HCT116 (cell line): ENCODE measurements around the gene HPGDS. TPM values are rescaled to one million over a fixed set of nuclear protein-coding genes. Genes with fewer than 3 reads are reported as not detected.

ENCODE experiments used
- ATAC-seq: fragments of 200-7000 bp; cut with Tn5 transposase; 2 replicates; pipeline ENCODE4 v1.9.1; 2020; ENCODE audit warnings: mild to moderate bottlenecking, moderate library complexity
- BruUV-seq: library from RNA; stranded (reverse); fragments of 400-500 nt; replicated peaks from 2 replicates; lab custom pipeline; 2021; lab: Mats Ljungman, UMichigan
- CTCF ChIA-PET: fragments of 300-600 bp; sonication (Branson Sonifier 250); formaldehyde crosslinking; loops from one replicate; lab custom pipeline; 2021; ENCODE audit warnings: antibody characterized with exemption; lab: Charles Lee
- POLR2A ChIA-PET: fragments of 300-600, 350-600 bp; sonication (Branson Sonifier 250); formaldehyde crosslinking; loops from one replicate; lab custom pipeline; 2021; ENCODE audit warnings: antibody characterized with exemption; lab: Charles Lee
- RAD21 ChIA-PET, 2 experiments: fragments of 300-600 bp; sonication (Branson Sonifier 250); formaldehyde crosslinking; loops; one replicate each; lab custom pipeline; 2023; ENCODE audit warnings: low total read pairs in 2 of 2; ENCODE audit not compliant: uncharacterized antibody in 2 of 2, unreplicated experiment in 2 of 2, low non-redundant PET in 1 of 2; lab: Charles Lee
- DNase-seq: peaks from one replicate; pipeline ENCODE4 v3.0.0-alpha.2; 2010; ENCODE audit warnings: low read depth, low spot score
- H2AFZ ChIP-seq: fragments of 200-600 bp; shearing (Covaris generic), sonication (generic); 2 replicates; pipeline ENCODE4 v1.6.1; 2017; ENCODE audit warnings: low read depth, mixed run types, mixed read lengths, antibody characterized with exemption, low read length; ENCODE audit not compliant: poor library complexity, severe bottlenecking
- H3K27ac ChIP-seq: 2 replicates; pipeline ENCODE4 v1.5.1; 2012; ENCODE audit warnings: low read depth, low read length
- H3K27me3 ChIP-seq: fragments of 200-600 bp; sonication (generic); 2 replicates; pipeline ENCODE4 v1.6.1; 2016; ENCODE audit warnings: mixed run types, low read length, mixed read lengths; ENCODE audit not compliant: insufficient read depth
- H3K36me3 ChIP-seq, 2 experiments: fragments of 200-500 bp in 1 of 2; fragments of 200-600 bp in 1 of 2; sonication (Bioruptor generic) in 1 of 2; sonication (generic) in 1 of 2; 2 replicates each; pipeline versions ENCODE4 v1.5.1 to v1.6.1; 2014 to 2016; ENCODE audit warnings: low read length in 2 of 2, inconsistent platforms in 1 of 2, mixed read lengths in 1 of 2, mixed run types in 1 of 2; ENCODE audit not compliant: insufficient read depth in 2 of 2, control insufficient read depth in 1 of 2
- H3K4me1 ChIP-seq, 2 experiments: fragments of 200-600 bp in 1 of 2; sonication (generic) in 1 of 2; 2 replicates each; pipeline versions ENCODE4 v1.5.1 to v1.6.1; 2012 to 2017; ENCODE audit warnings: low read length in 2 of 2, inconsistent platforms in 1 of 2, mild to moderate bottlenecking in 1 of 2, mixed read lengths in 1 of 2, mixed run types in 1 of 2, moderate library complexity in 1 of 2; ENCODE audit not compliant: insufficient read depth in 2 of 2, control insufficient read depth in 1 of 2
- H3K4me2 ChIP-seq: fragments of 200-600 bp; sonication (generic); 2 replicates; pipeline ENCODE4 v1.6.1; 2017; ENCODE audit warnings: mixed run types, low read length, mixed read lengths
- H3K4me3 ChIP-seq, 2 experiments: fragments of 200-600 bp in 1 of 2; sonication (generic) in 1 of 2; replicated peaks in 1 of 2; 2 replicates each; pipeline ENCODE4 v1.5.1; 2011 to 2016; ENCODE audit warnings: low read length in 2 of 2, control low read depth in 1 of 2, low read depth in 1 of 2, mild to moderate bottlenecking in 1 of 2, mixed read lengths in 1 of 2, mixed run types in 1 of 2
- H3K79me2 ChIP-seq: fragments of 200-600 bp; sonication (generic); 2 replicates; pipeline ENCODE4 v1.6.1; 2017; ENCODE audit warnings: mild to moderate bottlenecking, mixed run types, low read length, moderate library complexity, mixed read lengths; ENCODE audit not compliant: insufficient read depth
- H3K9ac ChIP-seq: fragments of 200-600 bp; sonication (generic); 2 replicates; pipeline ENCODE4 v1.6.1; 2016; ENCODE audit warnings: low read length, mixed read lengths
- H3K9me2 ChIP-seq: fragments of 200-600 bp; sonication (generic), shearing (Covaris generic); 2 replicates; pipeline ENCODE4 v1.6.1; 2017; ENCODE audit warnings: mixed run types, mild to moderate bottlenecking, moderate library complexity; ENCODE audit not compliant: insufficient read depth
- H3K9me3 ChIP-seq, 2 experiments: fragments of 200-500 bp in 1 of 2; fragments of 200-600 bp in 1 of 2; sonication (Bioruptor generic) in 1 of 2; sonication (generic) in 1 of 2; 2 replicates each; pipeline ENCODE4 v1.6.1; 2014 to 2017; ENCODE audit warnings: low read length in 2 of 2, mixed read lengths in 2 of 2, inconsistent platforms in 1 of 2, low read depth in 1 of 2, mild to moderate bottlenecking in 1 of 2, mixed run types in 1 of 2, moderate library complexity in 1 of 2; ENCODE audit not compliant: control insufficient read depth in 1 of 2, insufficient read depth in 1 of 2
- H4K20me1 ChIP-seq: fragments of 200-600 bp; sonication (generic), shearing (Covaris generic); 2 replicates; pipeline ENCODE4 v1.6.1; 2017; ENCODE audit warnings: mixed run types, mild to moderate bottlenecking, moderate library complexity; ENCODE audit not compliant: insufficient read depth
- CTCF ChIP-seq, 3 experiments: fragments of 200-600 bp in 1 of 3; sonication (generic) in 1 of 3; IDR thresholded peaks in 2 of 3; conservative IDR thresholded peaks in 1 of 3; 2 replicates each; pipeline ENCODE4 v1.5.1; 2012 to 2017; ENCODE audit warnings: low read depth in 2 of 3, low read length in 2 of 3, antibody characterized with exemption in 1 of 3, borderline replicate concordance in 1 of 3, control low read depth in 1 of 3, mild to moderate bottlenecking in 1 of 3, mixed read lengths in 1 of 3, mixed run types in 1 of 3, moderate library complexity in 1 of 3; ENCODE audit not compliant: insufficient read depth in 1 of 3
- EGR1 ChIP-seq: IDR thresholded peaks from 2 replicates; pipeline ENCODE4 v1.6.1; 2012; ENCODE audit warnings: low read depth
- EZH2 ChIP-seq: fragments of 200-600 bp; sonication (generic); IDR thresholded peaks from 2 replicates; pipeline ENCODE4 v1.6.1; 2017; ENCODE audit warnings: antibody characterized with exemption, mixed run types
- EZH2phosphoT487 ChIP-seq: fragments of 200-600 bp; IDR thresholded peaks from 2 replicates; pipeline ENCODE4 v1.6.1; 2018; ENCODE audit warnings: antibody characterized with exemption, borderline replicate concordance
- POLR2AphosphoS5 ChIP-seq: IDR thresholded peaks from 2 replicates; pipeline ENCODE4 v1.6.1; 2011; ENCODE audit warnings: mild to moderate bottlenecking, low read depth, low read length, moderate library complexity
- SP1 ChIP-seq: IDR thresholded peaks from 2 replicates; pipeline ENCODE4 v1.6.1; 2012; ENCODE audit warnings: low read depth
- SRF ChIP-seq: IDR thresholded peaks from 2 replicates; pipeline ENCODE4 v1.6.1; 2012; ENCODE audit warnings: low read depth
- YY1 ChIP-seq: IDR thresholded peaks from 2 replicates; pipeline ENCODE4 v1.6.1; 2011; ENCODE audit warnings: low read length, low read depth, moderate library complexity, mild to moderate bottlenecking; ENCODE audit not compliant: insufficient replicate concordance; ENCODE audit errors: extremely low read depth
- ZFX ChIP-seq: fragments of 450-650 bp; IDR thresholded peaks from 2 replicates; pipeline ENCODE4 v1.6.1; 2017
- intact Hi-C: fragments of 100-400 bp; cut with micrococcal nuclease; formaldehyde crosslinking; loops from 2 replicates; pipeline ENCODE4 v1.10.0; 2022
- total RNA-seq: library from RNA; stranded (reverse); gene quantifications from one replicate; pipeline ENCODE4 v1.2.1, GENCODE V29; 2021; ENCODE audit not compliant: unreplicated experiment
- TF ChIP-seq, protein P1 (sequence below): IDR thresholded peaks from 2 replicates; pipeline ENCODE4 v1.6.1; 2012

The HPGDS gene
- total RNA-seq, 1 experiment from 2014 or later: not detected

- POLR2A ChIA-PET: no interaction called here
Measured at GRCh38 chr4:94284889-94285288, 57.7 kb downstream of the HPGDS start.

GRCh38 chr4:94278781-94279180, 63.9 kb downstream of the HPGDS start:
- H3K36me3 ChIP-seq: peaks cover 37 to 38% of the 10 kb centered on the region in 2 experiments
- H3K4me3 ChIP-seq: no peak overlapping the region
- no TSS peak for BruUV-seq
- H3K4me1 ChIP-seq: no peaks in the 10 kb centered on the region
- H3K27me3 ChIP-seq: no peaks in the 10 kb centered on the region
- no peaks in the 10 kb centered on the region for H3K9me2 ChIP-seq
- no peak overlapping the region for H2AFZ ChIP-seq
- DNase-seq (no peak), ATAC-seq (no peak)
- TF ChIP-seq EZH2 (no peak), ZFX (no peak), CTCF (IDR thresholded peaks at IDR 0.05 in 2 of 3, conservative IDR thresholded peaks at IDR 0.05 in 1 of 3; ENCODE audit: borderline replicate concordance in 1 of 3, insufficient read depth in 1 of 3, low read depth in 2 of 3, low read length in 2 of 3) (no peak)
- TF ChIP-seq, protein P1, sequence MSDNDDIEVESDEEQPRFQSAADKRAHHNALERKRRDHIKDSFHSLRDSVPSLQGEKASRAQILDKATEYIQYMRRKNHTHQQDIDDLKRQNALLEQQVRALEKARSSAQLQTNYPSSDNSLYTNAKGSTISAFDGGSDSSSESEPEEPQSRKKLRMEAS: no peak
- H3K79me2 ChIP-seq: no peaks in the 10 kb centered on the region; the same call in 1 of the 2 replicates
- CTCF ChIA-PET: no interaction called here
- no peak overlapping the region for H3K9ac ChIP-seq
- H4K20me1 ChIP-seq: no peaks in the 10 kb centered on the region
- RAD21 ChIA-PET: no interaction called here
- intact Hi-C loops: no loop called here
- H3K4me2 ChIP-seq: no peak overlapping the region
- POLR2A ChIA-PET: no interaction called here
- no peak overlapping the region for H3K27ac ChIP-seq
- no peaks in the 10 kb centered on the region for H3K9me3 ChIP-seq

More at GRCh38 chr4:94284889-94285288, 57.7 kb downstream of the HPGDS start:
- ChIA-PET CTCF (no interaction called here), RAD21 (no interaction called here)
- H3K4me1 ChIP-seq: no peaks in the 10 kb centered on the region
- ATAC-seq: no peak
- H3K9ac ChIP-seq: no peak overlapping the region
- H3K27me3 ChIP-seq: no peaks in the 10 kb centered on the region
- BruUV-seq: no TSS peak
- H3K9me2 ChIP-seq: no peaks in the 10 kb centered on the region
- intact Hi-C loops: no loop called here
- no peak overlapping the region for H3K4me2 ChIP-seq
- no peaks in the 10 kb centered on the region for H4K20me1 ChIP-seq
- DNase-seq: no peak
- H3K4me3 ChIP-seq: no peak overlapping the region
- no peak overlapping the region for H3K27ac ChIP-seq
- no peaks in the 10 kb centered on the region for H3K9me3 ChIP-seq
- no peaks in the 10 kb centered on the region for H3K79me2 ChIP-seq
- H3K36me3 ChIP-seq: peaks cover 31 to 34% of the 10 kb centered on the region in 2 experiments; a peak in 3 of 4 replicates
- H2AFZ ChIP-seq: no peak overlapping the region
- no peak for TF ChIP-seq SRF
- TF ChIP-seq POLR2AphosphoS5: no peak
- TF ChIP-seq EZH2phosphoT487: no peak
- TF ChIP-seq EGR1: no peak
- TF ChIP-seq SP1: no peak
- TF ChIP-seq EZH2: no peak
- TF ChIP-seq YY1: no peak
